PFSK-1 (cell line): ENCODE results near the gene CDT1.

Experiments used
- POLR2AphosphoS5 ChIP-seq: IDR thresholded peaks from 2 replicates; pipeline ENCODE4 v1.6.1; 2012; ENCODE audit warnings: low read depth, mild to moderate bottlenecking, control low read depth, low read length, moderate library complexity
- SIN3A ChIP-seq: IDR thresholded peaks from 2 replicates; pipeline ENCODE4 v1.6.1; 2012; ENCODE audit warnings: mild to moderate bottlenecking, low read length, moderate library complexity, borderline replicate concordance; ENCODE audit not compliant: insufficient read depth
- TAF1 ChIP-seq: IDR thresholded peaks from 2 replicates; pipeline ENCODE4 v1.6.1; 2012; ENCODE audit warnings: low read length, control low read depth, borderline replicate concordance; ENCODE audit not compliant: insufficient read depth
- TF ChIP-seq, protein P1 (sequence below), 2 experiments: IDR thresholded peaks; 2 replicates each; pipeline versions ENCODE4 v1.6.1 to v1.8.0; 2011 to 2012; ENCODE audit warnings: low read depth in 2 of 2, low read length in 2 of 2, control low read depth in 1 of 2, inconsistent platforms in 1 of 2, mild to moderate bottlenecking in 1 of 2, moderate library complexity in 1 of 2; ENCODE audit not compliant: insufficient read depth in 1 of 2

DNA sequence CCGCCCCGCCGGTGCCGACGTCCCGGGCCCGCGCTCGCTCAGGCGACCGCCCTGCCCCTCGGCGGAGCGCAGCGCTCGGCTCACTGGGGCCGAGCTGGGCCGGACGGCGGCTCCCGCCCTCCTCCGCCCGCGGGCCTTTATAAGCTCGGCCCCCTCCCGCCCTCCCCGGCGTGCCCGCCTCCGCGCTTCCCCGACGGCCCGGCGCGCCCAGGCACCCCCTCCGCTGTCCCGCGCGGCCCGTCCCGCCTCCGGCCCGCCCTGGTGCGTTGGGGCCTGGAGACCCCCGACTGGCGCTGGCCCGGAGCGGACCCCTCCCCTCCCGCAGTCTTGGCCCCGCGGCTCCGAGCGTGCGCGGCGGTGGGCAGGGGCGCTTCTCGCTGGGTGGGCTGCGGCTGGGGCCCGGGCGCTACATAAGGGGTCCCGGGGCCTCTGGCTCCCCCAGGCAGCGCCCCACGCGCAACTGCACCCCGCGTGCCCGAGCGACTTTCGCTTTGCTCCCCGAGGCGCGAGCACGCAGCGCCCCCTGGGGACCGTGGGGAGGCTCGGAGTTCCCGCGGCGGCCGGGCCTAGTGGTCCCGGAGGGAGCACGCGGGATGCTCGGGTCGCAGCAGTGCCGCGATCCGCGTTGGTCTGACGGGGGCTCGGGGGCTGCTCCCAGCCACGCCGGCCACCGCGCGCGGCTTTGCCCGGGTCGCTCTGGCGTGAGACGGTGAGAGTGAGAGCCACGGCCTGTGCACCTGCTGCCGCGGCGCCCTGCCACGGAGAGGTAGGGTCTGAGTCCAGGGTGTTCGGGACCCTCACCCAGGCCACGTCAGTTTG, 18.3 kb upstream of the CDT1 start, which contains the start of gene PIEZO1:
- no peak for TF ChIP-seq SIN3A
- no peak for TF ChIP-seq TAF1
- TF ChIP-seq, protein P1, sequence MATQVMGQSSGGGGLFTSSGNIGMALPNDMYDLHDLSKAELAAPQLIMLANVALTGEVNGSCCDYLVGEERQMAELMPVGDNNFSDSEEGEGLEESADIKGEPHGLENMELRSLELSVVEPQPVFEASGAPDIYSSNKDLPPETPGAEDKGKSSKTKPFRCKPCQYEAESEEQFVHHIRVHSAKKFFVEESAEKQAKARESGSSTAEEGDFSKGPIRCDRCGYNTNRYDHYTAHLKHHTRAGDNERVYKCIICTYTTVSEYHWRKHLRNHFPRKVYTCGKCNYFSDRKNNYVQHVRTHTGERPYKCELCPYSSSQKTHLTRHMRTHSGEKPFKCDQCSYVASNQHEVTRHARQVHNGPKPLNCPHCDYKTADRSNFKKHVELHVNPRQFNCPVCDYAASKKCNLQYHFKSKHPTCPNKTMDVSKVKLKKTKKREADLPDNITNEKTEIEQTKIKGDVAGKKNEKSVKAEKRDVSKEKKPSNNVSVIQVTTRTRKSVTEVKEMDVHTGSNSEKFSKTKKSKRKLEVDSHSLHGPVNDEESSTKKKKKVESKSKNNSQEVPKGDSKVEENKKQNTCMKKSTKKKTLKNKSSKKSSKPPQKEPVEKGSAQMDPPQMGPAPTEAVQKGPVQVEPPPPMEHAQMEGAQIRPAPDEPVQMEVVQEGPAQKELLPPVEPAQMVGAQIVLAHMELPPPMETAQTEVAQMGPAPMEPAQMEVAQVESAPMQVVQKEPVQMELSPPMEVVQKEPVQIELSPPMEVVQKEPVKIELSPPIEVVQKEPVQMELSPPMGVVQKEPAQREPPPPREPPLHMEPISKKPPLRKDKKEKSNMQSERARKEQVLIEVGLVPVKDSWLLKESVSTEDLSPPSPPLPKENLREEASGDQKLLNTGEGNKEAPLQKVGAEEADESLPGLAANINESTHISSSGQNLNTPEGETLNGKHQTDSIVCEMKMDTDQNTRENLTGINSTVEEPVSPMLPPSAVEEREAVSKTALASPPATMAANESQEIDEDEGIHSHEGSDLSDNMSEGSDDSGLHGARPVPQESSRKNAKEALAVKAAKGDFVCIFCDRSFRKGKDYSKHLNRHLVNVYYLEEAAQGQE (IDR thresholded peaks at IDR 0.05; ENCODE audit: insufficient read depth in 1 of 2, low read depth in 2 of 2, low read length in 2 of 2), result no peak
- TF ChIP-seq POLR2AphosphoS5, result no peak; the same call in 1 of the 2 replicates
